Uterus (tissue), 4 donors: ENCODE data around the gene SMAP1. TPM values are rescaled to one million over a fixed set of nuclear protein-coding genes. Genes with fewer than 3 reads are reported as not detected.
A peak's percentile ranks its signal among the peaks of the same experiment; 100 is the strongest.

ENCODE experiments used
- DNase-seq, 2 donors: peaks; one replicate each; pipeline ENCODE4 v3.0.0-alpha.2; 2019 to 2020
- H3K27ac ChIP-seq, 2 donors: fragments of 200-600 bp; sonication (generic); 1 replicate in 1 of 2; 2 replicates in 1 of 2; pipeline ENCODE4 v1.5.1; 2016 to 2018
- H3K27me3 ChIP-seq, 2 donors: fragments of 200-600 bp; sonication (generic); one replicate each; pipeline ENCODE4 v1.5.1; 2018 to 2019; ENCODE audit warnings: control low read depth in 1 of 2
- H3K36me3 ChIP-seq, 2 donors: fragments of 200-600 bp; sonication (generic); one replicate each; pipeline ENCODE4 v1.5.1; 2019; ENCODE audit warnings: control low read depth in 1 of 2
- H3K4me1 ChIP-seq, 2 donors: fragments of 200-600 bp; sonication (generic); one replicate each; pipeline ENCODE4 v1.5.1; 2018 to 2019; ENCODE audit warnings: control low read depth in 1 of 2
- H3K4me3 ChIP-seq, 2 donors: fragments of 200-600 bp; sonication (generic); 1 replicate in 1 of 2; 2 replicates in 1 of 2; pipeline ENCODE4 v1.5.1; 2018 to 2019; ENCODE audit warnings: mild to moderate bottlenecking in 1 of 2
- H3K9me3 ChIP-seq, 2 donors: fragments of 200-600 bp; sonication (generic); one replicate each; pipeline ENCODE4 v1.5.1; 2019; ENCODE audit warnings: control low read depth in 1 of 2
- CTCF ChIP-seq, 4 experiments: fragments of 200-600 bp in 2 of 4; fragments of 450-650 bp in 2 of 4; sonication (generic) in 2 of 4; IDR thresholded peaks; one replicate each; pipeline ENCODE4 v1.5.1; 2016 to 2019; ENCODE audit warnings: antibody characterized with exemption in 4 of 4, mild to moderate bottlenecking in 2 of 4, moderate library complexity in 1 of 4
- POLR2A ChIP-seq, 2 donors: fragments of 450-650 bp; IDR thresholded peaks; one replicate each; pipeline ENCODE4 v1.6.1; 2016; ENCODE audit warnings: antibody characterized with exemption in 2 of 2, mild to moderate bottlenecking in 1 of 2, moderate library complexity in 1 of 2
- intact Hi-C: fragments of 100-400 bp; cut with DNase I; formaldehyde crosslinking; loops from one replicate; pipeline ENCODE4 v1.15.1; 2023; ENCODE audit warnings: low total_unique reads
- total RNA-seq, 4 donors: library from RNA; depleted of rRNA in 3 of 4; stranded (reverse); fragments of >200 nt in 3 of 4; gene quantifications; one replicate each; pipeline versions ENCODE4 v1.1.0 to v1.2.4, GENCODE V29; 2014 to 2023
- donor health status: DM: yes; HTN: yes; CAD: no.

SMAP1 gene
- total RNA-seq, 4 donors from 2014 or later: 14.1 to 27.4 (median 22.7) TPM

- Histone ChIP-seq H3K36me3 (no peaks in the 10 kb centered on the region), H3K27ac (peak overlapping the region; percentile 88), H3K4me1 (peaks cover 0 to 5% of the 10 kb centered on the region in 2 donors), H3K27me3 (no peaks in the 10 kb centered on the region), H3K4me3 (peak overlapping the region in 1 of 2 donors; percentile 96), H3K9me3 (no peaks in the 10 kb centered on the region)
- no peak for DNase-seq
- TF ChIP-seq POLR2A (IDR thresholded peaks at IDR 0.05) (no peak), CTCF (IDR thresholded peaks at IDR 0.05) (no peak)
- intact Hi-C loops: no loop called here
Measured at GRCh38 chr6:70669133-70669532, 1.4 kb downstream of the SMAP1 start.

- Histone ChIP-seq H3K9me3 (no peaks in the 10 kb centered on the region), H3K27ac (no peak overlapping the region), H3K4me3 (no peak overlapping the region), H3K36me3 (no peaks in the 10 kb centered on the region), H3K27me3 (no peaks in the 10 kb centered on the region), H3K4me1 (peaks cover 0 to 5% of the 10 kb centered on the region in 2 donors)
- no peak for DNase-seq
- intact Hi-C loops: no loop called here
- no peak for TF ChIP-seq CTCF (IDR thresholded peaks at IDR 0.05)
- no peak for TF ChIP-seq POLR2A (IDR thresholded peaks at IDR 0.05)
Measured at GRCh38 chr6:70672549-70672948, 4.9 kb downstream of the SMAP1 start.

GRCh38 chr6:70673054-70673453 lies 5.4 kb downstream of the SMAP1 start:
- no peak overlapping the region for H3K4me3 ChIP-seq
- H3K36me3 ChIP-seq: no peaks in the 10 kb centered on the region
- TF ChIP-seq POLR2A (IDR thresholded peaks at IDR 0.05): no peak
- TF ChIP-seq CTCF (IDR thresholded peaks at IDR 0.05): no peak
- no peak overlapping the region for H3K27ac ChIP-seq
- peaks cover 0 to 5% of the 10 kb centered on the region in 2 donors for H3K4me1 ChIP-seq
- no peak for DNase-seq
- H3K27me3 ChIP-seq: no peaks in the 10 kb centered on the region
- intact Hi-C loops: no loop called here
- no peaks in the 10 kb centered on the region for H3K9me3 ChIP-seq

GRCh38 chr6:70673601-70674000 lies 5.9 kb downstream of the SMAP1 start:
- no peaks in the 10 kb centered on the region for H3K36me3 ChIP-seq
- no peaks in the 10 kb centered on the region for H3K27me3 ChIP-seq
- H3K9me3 ChIP-seq: no peaks in the 10 kb centered on the region
- peaks cover 0 to 5% of the 10 kb centered on the region in 2 donors for H3K4me1 ChIP-seq
- TF ChIP-seq CTCF (IDR thresholded peaks at IDR 0.05) (no peak), POLR2A (IDR thresholded peaks at IDR 0.05) (no peak)
- H3K27ac ChIP-seq: no peak overlapping the region
- no peak for DNase-seq
- H3K4me3 ChIP-seq: no peak overlapping the region
- intact Hi-C loops: no loop called here

- intact Hi-C loops: no loop called here
- no peaks in the 10 kb centered on the region for H3K4me1 ChIP-seq
- no peaks in the 10 kb centered on the region for H3K27me3 ChIP-seq
- no peaks in the 10 kb centered on the region for H3K36me3 ChIP-seq
- no peak overlapping the region for H3K4me3 ChIP-seq
- no peak for TF ChIP-seq POLR2A (IDR thresholded peaks at IDR 0.05)
- no peak for TF ChIP-seq CTCF (IDR thresholded peaks at IDR 0.05)
- H3K27ac ChIP-seq: no peak overlapping the region
- DNase-seq: no peak
- no peaks in the 10 kb centered on the region for H3K9me3 ChIP-seq
Measured at GRCh38 chr6:70675822-70676221, 8.1 kb downstream of the SMAP1 start.
